IMR-90 (cell line): Measurements from ENCODE around the gene TOR1A. TPM values are rescaled to one million over a fixed set of nuclear protein-coding genes. Genes with fewer than 3 reads are reported as not detected.

ENCODE experiments used
- ATAC-seq: fragments of 200-7000 bp; cut with Tn5 transposase; 2 replicates; pipeline ENCODE4 v1.9.1; 2020; ENCODE audit warnings: low read depth, mild to moderate bottlenecking, moderate library complexity
- BruUV-seq: library from RNA; stranded (reverse); fragments of 400-500 nt; replicated peaks from 2 replicates; lab custom pipeline; 2021; lab: Mats Ljungman, UMichigan
- CTCF ChIA-PET: fragments of 300-600 bp; formaldehyde crosslinking; extraction: SDS; loops from one replicate; lab custom pipeline; 2021; ENCODE audit warnings: antibody characterized with exemption; lab: Yijun Ruan, JAX
- POLR2A ChIA-PET: fragments of 300-600 bp; sonication (Branson Sonifier 250); formaldehyde crosslinking; loops from one replicate; lab custom pipeline; 2022; ENCODE audit warnings: antibody characterized with exemption; ENCODE audit not compliant: unreplicated experiment; lab: Charles Lee
- DNase-seq: peaks from one replicate; pipeline ENCODE4 v3.0.0; 2013
- H2AFZ ChIP-seq: replicated peaks from 2 replicates; pipeline ENCODE3; 2013; ENCODE audit warnings: low read length, mild to moderate bottlenecking; ENCODE audit not compliant: poor library complexity
- H2AK5ac ChIP-seq: 2 replicates; pipeline ENCODE4 v1.6.1; 2013; ENCODE audit warnings: low read depth, low read length, inconsistent platforms
- H2AK9ac ChIP-seq: replicated peaks from 2 replicates; pipeline ENCODE3; 2013; ENCODE audit warnings: mild to moderate bottlenecking, low read depth, low read length, moderate library complexity; ENCODE audit not compliant: poor library complexity
- H2BK120ac ChIP-seq: 2 replicates; pipeline ENCODE4 v1.6.1; 2013; ENCODE audit warnings: low read depth, low read length, inconsistent platforms
- H2BK15ac ChIP-seq: 3 replicates; pipeline ENCODE4 v1.6.1; 2013; ENCODE audit warnings: low read depth, low read length, inconsistent platforms
- H2BK20ac ChIP-seq: 2 replicates; pipeline ENCODE4 v1.6.1; 2013; ENCODE audit warnings: low read depth, mild to moderate bottlenecking, inconsistent platforms, low read length, moderate library complexity
- H2BK5ac ChIP-seq: 2 replicates; pipeline ENCODE4 v1.6.1; 2013; ENCODE audit warnings: mild to moderate bottlenecking, low read depth, low read length, inconsistent platforms; ENCODE audit not compliant: poor library complexity, severe bottlenecking
- H3K14ac ChIP-seq: replicated peaks from 2 replicates; pipeline ENCODE4 v1.6.1; 2013; ENCODE audit warnings: low read depth, low read length, inconsistent platforms
- H3K18ac ChIP-seq: 2 replicates; pipeline ENCODE4 v1.6.1; 2013; ENCODE audit warnings: low read depth, low read length, control low read depth
- H3K23ac ChIP-seq: 2 replicates; pipeline ENCODE4 v1.6.1; 2013; ENCODE audit warnings: low read depth, low read length, inconsistent platforms
- H3K27ac ChIP-seq: 2 replicates; pipeline ENCODE4 v1.5.1; 2013; ENCODE audit warnings: mild to moderate bottlenecking, control low read depth, low read length; ENCODE audit not compliant: insufficient read depth
- H3K27me3 ChIP-seq: 2 replicates; pipeline ENCODE4 v1.6.1; 2013; ENCODE audit warnings: low read length; ENCODE audit not compliant: control insufficient read depth, insufficient read depth
- H3K36me3 ChIP-seq: 2 replicates; pipeline ENCODE4 v1.6.1; 2013; ENCODE audit warnings: low read length, mixed read lengths; ENCODE audit not compliant: control insufficient read depth, insufficient read depth
- H3K4ac ChIP-seq: 2 replicates; pipeline ENCODE4 v1.6.1; 2013; ENCODE audit warnings: low read depth, low read length, inconsistent platforms
- H3K4me1 ChIP-seq: 2 replicates; pipeline ENCODE4 v1.6.1; 2013; ENCODE audit warnings: low read length, mixed read lengths; ENCODE audit not compliant: control insufficient read depth, insufficient read depth
- H3K4me2 ChIP-seq: 2 replicates; pipeline ENCODE4 v1.6.1; 2013; ENCODE audit warnings: low read depth, mild to moderate bottlenecking, control low read depth, low read length, moderate library complexity
- H3K4me3 ChIP-seq: 2 replicates; pipeline ENCODE4 v1.5.1; 2013; ENCODE audit warnings: low read depth, mild to moderate bottlenecking, control low read depth, low read length, moderate library complexity; ENCODE audit not compliant: insufficient read depth
- H3K56ac ChIP-seq: 2 replicates; pipeline ENCODE4 v1.6.1; 2013; ENCODE audit warnings: low read length, inconsistent platforms; ENCODE audit not compliant: insufficient read depth; ENCODE audit errors: extremely low read depth
- H3K79me1 ChIP-seq, 2 experiments: 2 replicates each; pipeline ENCODE4 v1.6.1; 2013; ENCODE audit warnings: low read length in 2 of 2, inconsistent platforms in 1 of 2, low read depth in 1 of 2
- H3K9ac ChIP-seq: 2 replicates; pipeline ENCODE4 v1.6.1; 2013; ENCODE audit warnings: low read depth, low read length, control low read depth
- H3K9me1 ChIP-seq: 2 replicates; pipeline ENCODE4 v1.6.1; 2013; ENCODE audit warnings: low read length, inconsistent platforms; ENCODE audit not compliant: insufficient read depth
- H3K9me3 ChIP-seq: 2 replicates; pipeline ENCODE4 v1.6.1; 2013; ENCODE audit warnings: low read length; ENCODE audit not compliant: control insufficient read depth, insufficient read depth
- H4K20me1 ChIP-seq: 2 replicates; pipeline ENCODE4 v1.6.1; 2013; ENCODE audit warnings: low read length, inconsistent platforms; ENCODE audit not compliant: insufficient read depth
- H4K5ac ChIP-seq: 2 replicates; pipeline ENCODE4 v1.6.1; 2013; ENCODE audit warnings: mild to moderate bottlenecking, low read depth, low read length, control low read depth
- H4K8ac ChIP-seq, 2 experiments: 2 replicates each; pipeline ENCODE4 v1.6.1; 2013; ENCODE audit warnings: low read depth in 2 of 2, low read length in 2 of 2, control low read depth in 1 of 2, inconsistent platforms in 1 of 2
- H4K91ac ChIP-seq: 2 replicates; pipeline ENCODE4 v1.6.1; 2013; ENCODE audit warnings: low read depth, low read length, inconsistent platforms; ENCODE audit not compliant: insufficient read depth
- BHLHE40 ChIP-seq: fragments of 150-350 bp; IDR thresholded peaks from 2 replicates; pipeline ENCODE4 v1.6.1; 2016; ENCODE audit warnings: mild to moderate bottlenecking, low read depth, low read length
- CEBPB ChIP-seq: IDR thresholded peaks from 2 replicates; pipeline ENCODE4 v1.6.1; 2012; ENCODE audit warnings: low read depth, low read length, improper control_type of control experiment
- CTCF ChIP-seq: conservative IDR thresholded peaks from 2 replicates; pipeline ENCODE4 v1.5.1; 2012; ENCODE audit warnings: mild to moderate bottlenecking, low read depth, low read length, improper control_type of control experiment
- ELK1 ChIP-seq: fragments of 150-350 bp; IDR thresholded peaks from 2 replicates; pipeline ENCODE4 v1.6.1; 2016; ENCODE audit warnings: low read depth, mild to moderate bottlenecking, low read length, moderate library complexity, borderline replicate concordance
- POLR2A ChIP-seq: IDR thresholded peaks from 2 replicates; pipeline ENCODE4 v1.6.1; 2012; ENCODE audit warnings: mild to moderate bottlenecking, low read depth, low read length
- RAD21 ChIP-seq: IDR thresholded peaks from 2 replicates; pipeline ENCODE4 v1.6.1; 2012; ENCODE audit warnings: low read length, improper control_type of control experiment
- WGBS, 2 experiments: methylation state at CpG; one replicate each; pipeline versions ENCODE4 v1.1.5 to v1.1.7; 2013; ENCODE audit warnings: missing lambda C conversion rate in 2 of 2; ENCODE audit not compliant: insufficient read length in 1 of 2; ENCODE audit errors: extremely low coverage in 2 of 2; 5-methylcytosine and 5-hydroxymethylcytosine counted together
- dilution Hi-C: fragments of 300-500 bp; cut with HindIII; formaldehyde crosslinking; loops from one replicate; pipeline ENCODE4 v1.14.3; 2018; ENCODE audit warnings: low sequenced_read_pairs; ENCODE audit not compliant: unreplicated experiment
- in situ Hi-C: fragments of 300-500 bp; cut with MboI; formaldehyde crosslinking; loops from 3 replicates; pipeline ENCODE4 v1.14.3; 2019; ENCODE audit warnings: low sequenced_read_pairs, inconsistent platforms, mixed read lengths
- intact Hi-C: fragments of 100-400 bp; cut with micrococcal nuclease; formaldehyde crosslinking; loops from 2 replicates; pipeline ENCODE4 v1.10.0; 2022
- polyA plus RNA-seq, 3 experiments: library from polyadenylated mRNA; depleted of rRNA; stranded (reverse); fragments of >200 nt; gene quantifications; 2 replicates each; pipeline ENCODE4 v1.2.3, GENCODE V29; 2012; ENCODE audit warnings: low replicate concordance in 1 of 3
- total RNA-seq: library from RNA; depleted of rRNA; stranded (reverse); fragments of >200 nt; gene quantifications from 2 replicates; pipeline ENCODE4 v1.2.3, GENCODE V29; 2012

TOR1A gene
- total and polyA plus RNA-seq, 2 of the 4 experiments (the other 2 are of a cell fraction), result 27.1 to 74.2 TPM

- TF ChIP-seq CEBPB, result no peak
Observed at GRCh38 chr9:129816501-129817435, 7.2 kb downstream of the TOR1A start (continued).

GRCh38 chr9:129815278-129815677 lies 8.7 kb downstream of the TOR1A start:
- no peak overlapping the region for H3K27ac ChIP-seq
- no peak overlapping the region for H2AK5ac ChIP-seq
- intact Hi-C loops, result no loop called here
- no peaks in the 10 kb centered on the region for H3K9me3 ChIP-seq
- no peaks in the 10 kb centered on the region for H3K27me3 ChIP-seq
- no peak overlapping the region for H2BK15ac ChIP-seq
- no peak overlapping the region for H4K8ac ChIP-seq
- H3K4me2 ChIP-seq, result no peak overlapping the region
- no peak overlapping the region for H2BK20ac ChIP-seq
- H3K23ac ChIP-seq, result no peak overlapping the region
- peaks cover 5 to 37% of the 10 kb centered on the region in 2 experiments for H3K79me1 ChIP-seq
- POLR2A ChIA-PET, result no interaction called here
- ATAC-seq (no peak), DNase-seq (no peak)
- no peak overlapping the region for H3K56ac ChIP-seq
- H2BK120ac ChIP-seq, result no peak overlapping the region
- no peaks in the 10 kb centered on the region; the same call in 1 of the 2 replicates for H3K9me1 ChIP-seq
- CTCF ChIA-PET, result no interaction called here
- H3K4me1 ChIP-seq, result no peaks in the 10 kb centered on the region
- H4K5ac ChIP-seq, result no peak overlapping the region
- no peak overlapping the region for H3K14ac ChIP-seq
- no peak overlapping the region for H3K18ac ChIP-seq
- BruUV-seq, result no TSS peak
- TF ChIP-seq RAD21 (no peak), ELK1 (no peak), BHLHE40 (no peak), CTCF (no peak), POLR2A (no peak)
- H3K4ac ChIP-seq, result no peak overlapping the region
- H4K91ac ChIP-seq, result no peak overlapping the region
- peaks cover 52% of the 10 kb centered on the region for H3K36me3 ChIP-seq
- WGBS, 2 experiments, result 93% methylated on average over 9 of the region's 11 CpGs; no CpG with 5 or more reads in 1 of the 2 experiments
- dilution Hi-C loops, result no loop called here
- H2AK9ac ChIP-seq, result no peak overlapping the region
- no peak overlapping the region for H3K9ac ChIP-seq
- no peak overlapping the region for H2BK5ac ChIP-seq
- no peak overlapping the region for H2AFZ ChIP-seq
- peaks cover 6% of the 10 kb centered on the region; the same call in 1 of the 2 replicates for H4K20me1 ChIP-seq
- no peak overlapping the region for H3K4me3 ChIP-seq
- in situ Hi-C loops, result no loop called here
